HG03521 (cell line): ENCODE data around the gene PADI2.

Experiments used
- ATAC-seq: cut with Tn5 transposase; IDR thresholded peaks from one replicate; pipeline ENCODE4 v1.9.1; 2021; ENCODE audit warnings: mild to moderate bottlenecking, moderate library complexity; ENCODE audit not compliant: unreplicated experiment

Gene PADI2

DNA sequence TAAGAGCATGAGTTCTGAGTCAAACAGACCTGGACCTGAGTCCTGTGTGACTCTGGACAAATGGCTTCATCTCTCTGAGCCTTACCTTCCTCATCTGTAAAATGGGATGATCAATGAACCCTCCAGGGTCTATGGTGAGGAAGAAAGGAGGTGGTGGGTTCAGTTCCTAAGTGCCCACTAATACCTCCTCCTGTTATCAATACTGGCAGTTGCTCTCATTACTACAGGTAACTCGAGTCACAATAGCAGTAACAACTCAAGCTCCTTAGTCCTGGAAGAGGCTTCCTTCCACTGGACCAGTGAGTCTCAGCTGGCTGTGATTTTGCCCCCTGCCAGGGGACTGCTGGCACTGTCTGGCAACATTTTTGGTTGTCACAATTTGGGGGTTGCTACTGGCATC lies 2.6 kb downstream of the PADI2 start:
- no peak for ATAC-seq

GRCh38 chr1:17113963-17114362 lies 5.3 kb downstream of the PADI2 start:
- ATAC-seq: no peak

GRCh38 chr1:17112496-17113236 lies 6.6 kb downstream of the PADI2 start:
- no peak for ATAC-seq

- ATAC-seq: no peak
Measured at GRCh38 chr1:17112076-17112475, 7.2 kb downstream of the PADI2 start.

DNA sequence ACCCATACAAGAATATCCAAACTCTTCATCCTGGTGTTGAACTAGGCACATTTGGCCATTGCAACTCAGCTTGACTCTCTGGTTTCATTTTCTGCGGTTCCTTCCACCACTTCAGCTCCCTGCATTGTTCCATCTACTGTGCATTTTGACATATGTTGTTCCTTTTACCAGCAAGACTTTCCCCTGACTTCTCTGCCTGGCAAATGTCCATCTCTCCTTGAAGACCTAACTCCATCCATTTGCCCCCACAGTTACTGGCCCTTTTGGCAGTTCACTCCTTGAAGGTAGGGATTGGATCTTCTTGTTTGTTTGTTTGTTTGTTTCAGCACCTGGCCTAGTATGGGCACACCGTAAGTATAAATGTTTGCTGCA lies 8.7 kb downstream of the PADI2 start:
- no peak for ATAC-seq

DNA sequence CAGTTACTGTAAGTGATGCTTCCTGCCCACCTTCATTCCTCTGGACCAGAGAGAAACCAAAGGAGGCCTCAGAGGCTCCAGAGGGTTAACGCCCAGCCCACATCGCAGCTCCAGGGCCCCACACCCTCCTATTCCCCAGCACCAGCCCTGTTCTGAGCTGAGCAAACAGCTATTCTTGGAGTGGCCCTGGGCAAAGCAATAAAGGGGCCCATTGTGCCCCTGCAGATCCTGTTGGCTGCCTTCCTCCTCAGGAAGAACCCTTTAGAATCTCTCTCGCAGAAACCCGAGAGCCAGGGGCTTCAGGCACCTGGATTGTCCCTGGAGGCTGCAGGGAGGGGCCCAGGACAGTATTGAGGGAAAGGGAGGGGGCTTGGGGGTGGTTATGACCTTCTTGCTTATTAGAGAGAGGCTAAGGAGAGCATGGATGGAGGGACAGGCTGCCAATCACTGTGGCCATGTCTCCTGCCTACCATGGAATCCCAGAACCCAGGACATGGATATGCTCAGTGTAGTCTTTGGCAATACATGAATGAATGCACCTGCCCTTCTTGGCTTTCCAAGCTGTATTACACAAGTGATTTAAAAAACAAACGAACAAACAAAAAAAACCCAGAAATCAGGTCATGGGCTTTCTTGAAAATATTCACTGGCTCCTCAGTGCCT lies 9.2 kb downstream of the PADI2 start:
- ATAC-seq: no peak

DNA sequence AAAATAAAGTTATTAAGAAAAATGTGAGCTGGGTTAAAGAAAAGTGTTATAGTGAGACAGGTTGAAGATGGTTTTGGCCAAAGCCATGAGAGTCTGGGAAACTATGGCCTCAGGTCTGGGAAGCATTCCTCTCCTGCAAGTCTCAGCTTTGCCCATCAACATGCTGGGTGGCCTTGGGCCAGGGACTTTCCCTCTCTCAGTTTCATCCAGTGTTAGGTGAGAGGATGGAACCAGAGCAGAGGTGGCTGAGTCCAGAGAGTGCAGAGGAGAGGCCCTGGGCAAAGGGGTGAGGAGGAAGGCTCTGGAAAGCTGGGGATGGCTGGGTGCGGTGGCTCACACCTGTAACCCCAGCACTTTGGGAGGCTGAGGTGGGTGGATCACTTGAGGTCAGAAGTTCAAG lies 10.5 kb downstream of the PADI2 start:
- no peak for ATAC-seq

DNA sequence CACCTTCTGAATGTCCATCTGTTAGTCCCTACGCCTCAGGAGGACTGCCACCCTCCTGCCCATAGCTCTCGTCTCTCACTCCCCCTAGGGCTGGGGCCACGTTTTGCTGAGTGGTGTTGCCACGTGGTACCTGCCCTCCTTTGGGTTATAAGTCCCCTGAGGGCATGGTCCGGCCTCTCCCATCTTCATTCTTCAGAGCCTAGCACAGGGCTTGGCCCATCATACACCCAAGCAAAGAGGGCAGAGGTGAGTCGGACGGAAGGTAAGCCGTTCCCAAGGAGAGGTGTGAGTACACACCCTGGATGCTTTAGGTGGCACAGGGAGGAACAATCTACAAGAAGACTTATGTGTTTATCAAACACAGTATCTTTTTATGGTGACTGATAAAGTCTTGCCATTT lies 10.9 kb downstream of the PADI2 start:
- ATAC-seq: no peak

- ATAC-seq: no peak
Measured at GRCh38 chr1:17104782-17105181, 14.5 kb downstream of the PADI2 start.

DNA sequence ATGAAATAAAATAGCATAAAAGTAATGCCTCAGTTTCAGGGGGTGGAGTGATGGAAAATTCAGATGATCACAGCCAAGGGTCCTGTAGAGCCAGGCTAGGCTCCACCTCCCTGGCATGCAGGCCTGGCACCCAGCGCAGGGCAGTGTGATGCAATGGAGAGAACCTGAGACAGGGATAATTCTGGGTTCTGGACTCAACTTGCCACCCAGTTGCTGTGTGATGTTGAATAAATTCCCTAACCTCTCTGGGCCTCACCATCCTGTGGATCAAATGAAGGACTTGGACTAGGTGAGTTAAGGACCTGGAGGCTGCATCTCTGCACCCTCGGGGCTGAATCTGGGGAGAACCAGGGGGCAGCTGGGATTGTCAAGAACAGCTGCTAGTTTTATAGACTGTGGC lies 17.0 kb downstream of the PADI2 start:
- ATAC-seq: no peak

DNA sequence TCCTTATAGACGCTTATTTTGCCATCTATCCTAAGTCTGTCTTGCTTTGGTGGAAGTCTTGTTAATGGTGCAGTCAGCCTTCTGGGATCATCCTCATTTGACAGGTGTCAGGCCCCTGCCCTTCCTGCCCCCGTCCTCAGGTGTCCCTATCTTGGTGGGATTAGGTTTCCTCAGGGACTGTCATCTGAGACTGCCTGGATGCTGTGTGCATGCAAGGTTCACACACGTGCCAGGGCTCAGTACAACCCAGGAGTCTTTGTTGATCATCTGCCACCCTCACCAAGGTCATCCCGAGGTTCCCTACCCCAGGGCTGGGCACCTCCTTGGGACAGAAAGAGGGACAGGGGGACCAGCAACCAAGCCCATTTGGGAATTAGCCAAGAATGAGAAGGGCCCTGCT lies 18.0 kb downstream of the PADI2 start:
- no peak for ATAC-seq

DNA sequence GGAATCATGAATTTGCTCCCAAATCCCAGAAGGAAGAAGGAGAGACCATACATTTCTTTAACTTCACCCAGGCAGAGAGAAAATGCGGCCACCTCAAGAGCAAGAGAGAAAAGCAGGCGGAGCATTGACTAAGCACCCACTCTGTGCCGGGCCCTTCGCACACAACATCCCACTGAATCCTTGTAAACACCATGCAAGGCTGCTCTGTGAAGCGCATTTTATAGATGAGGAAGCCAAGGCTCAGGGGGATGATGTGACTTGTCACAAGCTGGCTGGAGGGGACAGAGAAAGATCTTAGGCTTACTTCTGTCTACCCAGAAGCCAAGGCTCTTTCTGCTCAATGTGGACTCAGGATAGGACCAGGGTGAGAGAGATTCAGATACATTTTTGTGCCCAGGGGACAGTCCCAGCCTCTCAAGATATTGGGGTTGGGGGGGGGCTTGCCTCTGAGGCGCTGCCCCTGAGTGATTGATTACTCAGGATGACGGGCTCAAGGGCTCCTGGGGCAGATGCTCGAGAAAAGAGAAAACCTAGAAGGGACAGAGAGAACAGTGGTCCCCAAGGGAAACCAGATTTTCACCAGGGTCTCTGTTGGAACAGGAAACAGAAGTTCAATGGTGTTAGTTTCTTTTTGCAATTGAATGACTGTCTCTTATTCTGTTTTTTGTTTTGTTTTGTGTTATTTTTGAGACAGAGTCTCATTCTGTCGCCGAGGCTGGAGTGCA lies 19.5 kb downstream of the PADI2 start:
- ATAC-seq: no peak

- ATAC-seq: no peak
Measured at GRCh38 chr1:17098446-17099317, 20.6 kb downstream of the PADI2 start.

DNA sequence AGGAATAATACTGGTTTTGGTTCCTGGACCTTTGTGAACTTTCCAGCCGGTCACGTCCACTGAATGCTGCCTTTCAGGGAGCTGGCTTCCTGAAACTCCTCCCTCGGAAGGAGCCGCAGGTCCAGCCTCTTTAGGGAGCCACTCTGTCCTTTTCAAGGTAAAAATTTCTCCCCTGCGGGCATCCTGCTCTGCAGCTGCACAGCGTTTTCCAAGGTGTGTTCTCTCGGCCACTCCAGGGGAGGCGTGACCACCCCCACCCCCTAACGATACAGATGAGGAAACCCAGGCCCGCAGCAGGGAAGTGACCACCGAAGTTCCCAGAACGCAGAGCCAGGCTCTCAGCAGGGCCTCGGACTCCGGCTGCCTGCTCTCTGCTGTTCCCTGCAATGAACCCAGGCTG lies 21.5 kb downstream of the PADI2 start:
- no peak for ATAC-seq

GRCh38 chr1:17097147-17097546 lies 22.1 kb downstream of the PADI2 start:
- no peak for ATAC-seq

DNA sequence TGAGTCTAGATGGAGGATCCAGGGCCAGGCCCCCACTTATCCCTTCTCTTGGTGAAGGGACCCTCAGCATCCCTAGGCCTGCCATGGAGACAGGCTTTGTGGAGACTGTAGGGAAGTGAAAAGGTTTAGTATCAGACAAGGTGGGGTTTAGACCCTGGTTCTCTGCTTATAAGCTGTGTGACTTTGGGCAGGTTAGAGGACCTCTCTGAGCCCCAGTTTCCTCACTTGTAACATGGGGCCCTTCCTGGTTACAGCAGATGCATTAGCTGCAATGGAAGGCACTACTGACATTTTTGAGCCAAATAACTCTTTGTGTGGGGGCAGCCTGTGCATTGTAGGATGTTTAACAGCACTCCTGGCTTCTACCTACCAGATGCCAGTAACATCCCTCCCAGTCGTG lies 22.7 kb downstream of the PADI2 start:
- no peak for ATAC-seq

DNA sequence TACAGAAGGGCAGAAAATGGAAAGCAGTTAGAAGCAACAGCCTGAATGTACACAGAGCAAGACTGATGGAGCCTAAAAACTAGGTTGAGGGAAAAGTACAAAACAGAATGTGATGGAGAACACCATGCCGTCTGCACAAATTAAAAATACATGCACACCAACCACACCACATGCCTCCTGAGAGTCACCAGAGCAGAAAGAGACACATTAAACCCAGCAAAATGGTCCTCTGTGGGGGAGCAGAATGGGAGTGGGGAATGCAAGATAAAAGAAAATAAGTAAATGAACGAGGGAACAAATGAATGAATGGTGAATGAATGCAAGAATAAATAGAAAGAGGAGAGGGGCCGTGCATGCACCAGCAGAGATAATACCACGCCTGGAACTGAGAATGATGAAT lies 24.1 kb downstream of the PADI2 start:
- no peak for ATAC-seq

- no peak for ATAC-seq
Measured at GRCh38 chr1:17094664-17095063, 24.6 kb downstream of the PADI2 start.

DNA sequence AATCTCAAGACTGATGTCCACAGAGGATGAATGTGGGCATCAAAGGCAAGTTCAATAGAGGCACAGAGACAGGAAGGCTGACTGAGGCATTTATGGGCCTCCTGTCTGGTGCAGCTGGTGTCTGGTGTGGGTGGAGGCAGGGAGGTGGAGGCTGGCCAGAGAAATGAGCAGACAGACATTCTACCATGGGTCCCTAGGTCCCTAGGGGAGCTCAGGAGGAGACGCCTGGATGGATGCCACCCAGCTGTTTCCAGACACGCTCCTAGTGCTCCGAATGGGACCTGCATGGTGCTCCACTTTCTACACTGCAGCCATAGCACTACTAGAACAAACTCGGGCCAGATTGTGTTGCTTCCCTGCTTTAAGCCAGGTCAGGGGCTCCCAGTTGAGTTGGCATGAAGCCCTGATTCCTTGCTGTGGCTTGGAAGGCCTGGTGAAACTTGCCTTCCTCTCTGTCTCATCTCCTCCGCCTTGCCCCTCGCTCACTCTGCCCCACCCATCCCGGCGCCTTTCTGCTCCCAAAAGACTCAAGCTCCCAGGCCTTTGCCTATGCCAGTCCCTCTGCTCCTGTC lies 25.3 kb downstream of the PADI2 start:
- ATAC-seq: no peak

- no peak for ATAC-seq
Measured at GRCh38 chr1:17091252-17091651, 28.0 kb downstream of the PADI2 start.

- no peak for ATAC-seq
Measured at GRCh38 chr1:17089506-17089905, 29.7 kb downstream of the PADI2 start.
